NCI-H2196 (cell line): Measurements from ENCODE around the gene TIGAR.

Experiments
- DNase-seq: peaks from one replicate; lab custom pipeline; 2025; ENCODE audit not compliant: unreplicated experiment; lab: John Stamatoyannopoulos, UW

TIGAR gene

GRCh38 chr12:4320853-4321701 is at the start of gene TIGAR:
TSS of gene TIGAR (plus strand) at chr12:4321213. CDS start at chr12:4321272, 59 bp downstream.
- peak; percentile 87 for DNase-seq

- DNase-seq, result no peak
These were observed 49.1 kb upstream of the TIGAR start for GRCh38 chr12:4271717-4272423.

GRCh38 chr12:4272424-4273272 is 48.4 kb upstream of the TIGAR start:
- DNase-seq, result no peak

GRCh38 chr12:4273273-4273651 is 47.8 kb upstream of the TIGAR start:
- DNase-seq, result no peak

GRCh38 chr12:4273652-4274395 is 47.2 kb upstream of the TIGAR start, which contains the start of gene CCND2:
TSS of gene CCND2 (plus strand) at chr12:4273762. CDS start at chr12:4274041, 279 bp downstream.
- DNase-seq, result no peak

GRCh38 chr12:4274396-4275015 is 46.5 kb upstream of the TIGAR start:
- no peak for DNase-seq

GRCh38 chr12:4275016-4275869 is 45.8 kb upstream of the TIGAR start:
- no peak for DNase-seq

GRCh38 chr12:4275870-4276301 is 45.1 kb upstream of the TIGAR start:
- DNase-seq, result no peak

- DNase-seq, result peak; percentile 71
These were observed 44.3 kb upstream of the TIGAR start for GRCh38 chr12:4276524-4277204.

- DNase-seq, result no peak
These were observed 43.8 kb upstream of the TIGAR start for GRCh38 chr12:4277205-4277543.

GRCh38 chr12:4277857-4278256 is 43.2 kb upstream of the TIGAR start:
- DNase-seq, result no peak

GRCh38 chr12:4278329-4279197 is 42.5 kb upstream of the TIGAR start:
- no peak for DNase-seq

- no peak for DNase-seq
These were observed 41.8 kb upstream of the TIGAR start for GRCh38 chr12:4279198-4279690.

GRCh38 chr12:4280351-4281163 is 40.5 kb upstream of the TIGAR start:
- no peak for DNase-seq

GRCh38 chr12:4281173-4281654 is 39.8 kb upstream of the TIGAR start:
- no peak for DNase-seq

- DNase-seq, result no peak
These were observed 38.7 kb upstream of the TIGAR start for GRCh38 chr12:4282103-4282891.
